Loucy (cell line): ENCODE measurements around the gene ASXL3.

Source experiments
- H2AFZ ChIP-seq: fragments of 200-600 bp; sonication (generic); 2 replicates; pipeline ENCODE4 v1.6.0; 2016; ENCODE audit warnings: antibody characterized with exemption, mild to moderate bottlenecking, low read length, moderate library complexity
- H3F3A ChIP-seq: fragments of 200-600 bp; 2 replicates; pipeline ENCODE4 v1.6.0; 2016; ENCODE audit warnings: antibody characterized with exemption, low read depth, mild to moderate bottlenecking
- H3K27me3 ChIP-seq: fragments of 200-600 bp; sonication (generic); 2 replicates; pipeline ENCODE4 v1.6.1; 2014; ENCODE audit warnings: low read length, mild to moderate bottlenecking; ENCODE audit not compliant: insufficient read depth, poor library complexity, severe bottlenecking
- H3K36me3 ChIP-seq: fragments of 200-600 bp; sonication (generic); 2 replicates; pipeline ENCODE4 v1.6.1; 2016; ENCODE audit warnings: low read length; ENCODE audit not compliant: insufficient read depth
- H3K4me1 ChIP-seq: fragments of 200-600 bp; sonication (generic); 2 replicates; pipeline ENCODE4 v1.5.1; 2014; ENCODE audit warnings: low read length, mild to moderate bottlenecking; ENCODE audit not compliant: insufficient read depth, poor library complexity, severe bottlenecking
- H3K4me2 ChIP-seq: fragments of 200-600 bp; sonication (generic); 2 replicates; pipeline ENCODE4 v1.6.0; 2014; ENCODE audit warnings: antibody characterized with exemption, low read length, low read depth, mild to moderate bottlenecking; ENCODE audit not compliant: poor library complexity, severe bottlenecking
- H3K4me3 ChIP-seq: fragments of 200-600 bp; sonication (generic); 2 replicates; pipeline ENCODE4 v1.5.1; 2014; ENCODE audit warnings: low read length, mild to moderate bottlenecking, mixed read lengths; ENCODE audit not compliant: poor library complexity, severe bottlenecking
- H3K79me2 ChIP-seq: fragments of 200-600 bp; sonication (generic); 2 replicates; pipeline ENCODE4 v1.6.1; 2014; ENCODE audit warnings: low read length; ENCODE audit not compliant: insufficient read depth
- H3K9ac ChIP-seq: fragments of 200-600 bp; sonication (generic); 2 replicates; pipeline ENCODE4 v1.6.0; 2014; ENCODE audit warnings: mild to moderate bottlenecking, low read depth, low read length, moderate library complexity; ENCODE audit not compliant: poor library complexity, severe bottlenecking
- H3K9me2 ChIP-seq: fragments of 200-600 bp; sonication (generic); replicated peaks from 2 replicates; pipeline ENCODE4 v1.6.1; 2016; ENCODE audit warnings: low read depth, low read length, mixed read lengths
- H3K9me3 ChIP-seq: fragments of 200-600 bp; sonication (generic); 2 replicates; pipeline ENCODE4 v1.6.1; 2014; ENCODE audit warnings: mild to moderate bottlenecking, antibody characterized with exemption, low read length, low read depth; ENCODE audit not compliant: insufficient read depth
- H4K20me1 ChIP-seq: fragments of 200-600 bp; sonication (generic); 2 replicates; pipeline ENCODE4 v1.6.0; 2014; ENCODE audit warnings: antibody characterized with exemption, low read length, mild to moderate bottlenecking; ENCODE audit not compliant: insufficient read depth, poor library complexity, severe bottlenecking
- CTCF ChIP-seq: fragments of 200-600 bp; sonication (generic); conservative IDR thresholded peaks from 2 replicates; pipeline ENCODE4 v1.5.1; 2014; ENCODE audit warnings: mild to moderate bottlenecking, antibody characterized with exemption, low read length
- EZH2phosphoT487 ChIP-seq: fragments of 200-600 bp; IDR thresholded peaks from 2 replicates; pipeline ENCODE4 v1.6.1; 2018; ENCODE audit warnings: antibody characterized with exemption, mild to moderate bottlenecking, moderate library complexity, borderline replicate concordance

ASXL3 gene

GRCh38 chr18:33781429-33781828 is 203.4 kb downstream of the ASXL3 start:
- no peaks in the 10 kb centered on the region for H4K20me1 ChIP-seq
- no peaks in the 10 kb centered on the region for H3K9me3 ChIP-seq
- H3K36me3 ChIP-seq: no peaks in the 10 kb centered on the region
- H3K27me3 ChIP-seq: no peaks in the 10 kb centered on the region
- no peak overlapping the region for H3K4me2 ChIP-seq
- TF ChIP-seq CTCF (no peak), EZH2phosphoT487 (no peak)
- H3K79me2 ChIP-seq: no peaks in the 10 kb centered on the region
- H3K4me1 ChIP-seq: no peaks in the 10 kb centered on the region
- no peak overlapping the region for H3K4me3 ChIP-seq
- no peak overlapping the region for H2AFZ ChIP-seq
- no peaks in the 10 kb centered on the region for H3K9me2 ChIP-seq
- no peaks in the 10 kb centered on the region for H3F3A ChIP-seq
- H3K9ac ChIP-seq: no peak overlapping the region
